GM20000 (cell line): ENCODE data around the gene ILDR1.
"Not testable (repeated sequence)": the region's sequence is repeated elsewhere in the genome, so short reads cannot be mapped to it uniquely, and the experiment has no call there.

Experiments used
- DNase-seq: peaks from one replicate; pipeline ENCODE4 v3.0.0; 2012; ENCODE audit warnings: low spot score
- TF ChIP-seq, protein P1 (sequence below): IDR thresholded peaks from 2 replicates; pipeline ENCODE4 v1.5.1; 2012; ENCODE audit warnings: mild to moderate bottlenecking, control low read depth; ENCODE audit errors: extremely low read depth, missing control alignments

The ILDR1 gene

DNA sequence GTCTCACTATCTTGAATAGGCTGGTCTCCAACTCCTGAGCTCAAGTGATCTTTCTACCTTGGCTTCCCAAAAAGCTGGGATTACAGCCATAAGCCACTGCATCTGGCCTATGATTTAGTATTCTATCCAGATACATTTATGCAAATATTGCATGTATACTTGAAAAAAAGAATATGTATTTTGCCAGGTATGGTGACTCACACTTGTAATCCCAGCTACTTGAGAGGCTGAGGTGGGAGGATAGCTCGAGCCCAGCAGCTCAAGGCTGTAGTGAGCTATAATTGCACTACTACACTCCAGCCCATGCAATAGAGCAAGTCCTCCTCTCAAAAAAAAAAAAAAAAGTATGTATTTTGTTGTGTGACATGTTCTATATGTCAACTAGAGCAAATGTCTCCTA is 73.4 kb downstream of the ILDR1 start:
- no peak for DNase-seq
- TF ChIP-seq, protein P1, sequence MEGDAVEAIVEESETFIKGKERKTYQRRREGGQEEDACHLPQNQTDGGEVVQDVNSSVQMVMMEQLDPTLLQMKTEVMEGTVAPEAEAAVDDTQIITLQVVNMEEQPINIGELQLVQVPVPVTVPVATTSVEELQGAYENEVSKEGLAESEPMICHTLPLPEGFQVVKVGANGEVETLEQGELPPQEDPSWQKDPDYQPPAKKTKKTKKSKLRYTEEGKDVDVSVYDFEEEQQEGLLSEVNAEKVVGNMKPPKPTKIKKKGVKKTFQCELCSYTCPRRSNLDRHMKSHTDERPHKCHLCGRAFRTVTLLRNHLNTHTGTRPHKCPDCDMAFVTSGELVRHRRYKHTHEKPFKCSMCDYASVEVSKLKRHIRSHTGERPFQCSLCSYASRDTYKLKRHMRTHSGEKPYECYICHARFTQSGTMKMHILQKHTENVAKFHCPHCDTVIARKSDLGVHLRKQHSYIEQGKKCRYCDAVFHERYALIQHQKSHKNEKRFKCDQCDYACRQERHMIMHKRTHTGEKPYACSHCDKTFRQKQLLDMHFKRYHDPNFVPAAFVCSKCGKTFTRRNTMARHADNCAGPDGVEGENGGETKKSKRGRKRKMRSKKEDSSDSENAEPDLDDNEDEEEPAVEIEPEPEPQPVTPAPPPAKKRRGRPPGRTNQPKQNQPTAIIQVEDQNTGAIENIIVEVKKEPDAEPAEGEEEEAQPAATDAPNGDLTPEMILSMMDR, result no peak

DNA sequence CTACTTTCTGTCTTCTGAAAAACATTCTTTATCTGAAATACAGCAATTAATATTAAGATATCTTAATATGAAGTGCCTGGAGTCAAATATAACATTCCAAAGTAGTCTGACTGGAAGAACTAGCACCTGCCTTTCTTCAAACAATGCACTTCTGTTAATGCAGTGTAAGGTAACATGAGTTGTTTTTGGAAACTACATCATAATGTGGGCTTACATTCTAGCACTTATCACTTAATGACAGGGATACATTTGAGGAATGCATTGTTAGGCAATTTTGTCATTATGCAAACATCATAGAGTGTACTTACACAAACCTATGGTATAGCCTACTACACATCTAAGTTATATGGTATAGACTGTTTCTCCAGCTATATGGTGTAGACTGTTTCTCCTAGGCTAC is 78.6 kb downstream of the ILDR1 start:
- no peak for DNase-seq
- TF ChIP-seq, protein P1, result no peak

DNA sequence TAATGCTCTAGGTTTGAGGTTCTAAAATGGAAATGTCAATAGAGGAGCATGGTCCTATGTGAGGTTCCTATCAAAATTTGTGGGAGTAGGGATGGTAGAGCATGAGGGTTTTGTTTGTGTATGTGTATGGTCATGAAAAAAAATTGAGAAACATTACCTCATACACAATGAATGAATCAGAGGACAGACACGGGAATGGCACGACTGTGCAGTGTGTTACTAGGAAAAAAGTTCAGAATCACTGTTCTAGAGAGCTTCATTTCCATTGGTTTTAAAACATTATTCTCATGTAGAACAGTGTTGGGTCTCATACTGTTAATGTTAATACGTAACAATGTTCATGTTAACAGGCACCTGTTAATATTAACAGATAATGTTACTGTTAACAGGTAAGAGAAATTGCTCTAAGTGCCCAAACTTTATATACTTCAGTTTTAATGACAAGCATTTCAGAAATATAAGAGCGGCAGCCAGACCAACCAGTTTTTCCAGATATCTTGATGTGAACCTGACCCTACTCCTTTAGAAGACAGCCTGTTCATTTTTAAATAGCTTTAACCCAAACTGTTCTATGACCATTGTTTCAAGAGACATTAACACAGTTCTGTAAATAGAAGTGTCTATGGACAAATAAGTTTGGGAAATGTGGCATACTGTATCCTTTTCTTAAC is 79.8 kb downstream of the ILDR1 start:
- DNase-seq, result no peak
- TF ChIP-seq, protein P1, result no peak

DNA sequence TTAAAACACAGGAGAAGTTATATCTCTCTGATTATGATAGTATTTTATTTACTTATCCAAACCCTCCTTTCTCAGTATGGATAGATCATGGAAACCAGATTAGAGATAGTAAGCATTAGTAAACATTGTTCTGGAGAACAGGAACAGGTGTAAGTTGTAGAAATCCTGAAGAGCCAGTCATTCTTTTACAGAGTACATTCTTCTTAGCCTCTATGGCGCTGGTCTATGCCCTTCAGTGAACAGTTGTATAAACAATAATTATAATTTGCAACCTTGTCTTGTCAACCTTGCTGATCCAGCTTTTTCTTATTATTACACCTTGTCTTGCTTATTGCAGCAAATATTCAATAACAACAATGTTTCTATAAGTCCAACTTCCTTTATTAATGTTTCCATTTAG is 80.5 kb downstream of the ILDR1 start:
- DNase-seq, result no peak
- TF ChIP-seq, protein P1, result no peak

DNA sequence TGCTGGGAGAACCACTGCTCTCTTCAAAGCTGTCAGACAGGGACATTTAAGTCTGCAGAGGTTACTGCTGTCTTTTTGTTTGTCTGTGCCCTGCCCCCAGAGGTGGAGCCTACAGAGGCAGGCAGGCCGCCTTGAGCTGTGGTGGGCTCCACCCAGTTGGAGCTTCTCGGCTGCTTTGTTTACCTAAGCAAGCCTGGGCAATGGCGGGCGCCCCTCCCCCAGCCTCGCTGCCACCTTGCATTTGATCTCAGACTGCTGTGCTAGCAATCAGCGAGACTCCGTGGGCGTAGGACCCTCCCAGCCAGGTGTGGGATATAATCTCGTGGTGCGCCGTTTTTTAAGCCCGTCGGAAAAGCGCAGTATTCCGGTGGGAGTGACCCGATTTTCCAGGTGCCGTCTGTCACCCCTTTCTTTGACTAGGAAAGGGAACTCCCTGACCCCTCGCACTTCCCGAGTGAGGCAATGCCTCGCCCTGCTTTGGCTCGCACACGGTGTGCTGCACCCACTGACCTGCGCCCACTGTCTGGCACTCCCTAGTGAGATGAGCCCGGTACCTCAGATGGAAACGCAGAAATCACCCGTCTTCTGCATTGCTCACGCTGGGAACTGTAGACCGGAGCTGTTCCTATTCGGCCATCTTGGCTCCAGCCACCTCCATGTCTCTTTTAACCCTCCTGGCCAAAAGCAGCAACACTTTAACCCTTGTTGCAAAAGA is 83.7 kb downstream of the ILDR1 start:
- DNase-seq, result not testable (repeated sequence)
